Retinal pigment epithelial cell (primary cell): ENCODE data around the gene FAM120C.
A peak's percentile ranks its signal among the peaks of the same experiment; 100 is the strongest.

Source experiments
- DNase-seq: peaks from one replicate; pipeline ENCODE4 v3.0.0-alpha.2; 2010; ENCODE audit warnings: low read depth
- H3K4me3 ChIP-seq: 2 replicates; pipeline ENCODE4 v1.5.1; 2011; ENCODE audit warnings: mild to moderate bottlenecking, low read length, control low read depth, moderate library complexity
- CTCF ChIP-seq: conservative IDR thresholded peaks from 2 replicates; pipeline ENCODE4 v1.5.1; 2011; ENCODE audit warnings: low read depth, low read length, control low read depth, inconsistent platforms

FAM120C gene

GRCh38 chrX:54043541-54044125 lies 139.4 kb downstream of the FAM120C start:
- H3K4me3 ChIP-seq, result peak overlapping the region; percentile 75
- DNase-seq, result no peak
- TF ChIP-seq CTCF, result no peak

DNA sequence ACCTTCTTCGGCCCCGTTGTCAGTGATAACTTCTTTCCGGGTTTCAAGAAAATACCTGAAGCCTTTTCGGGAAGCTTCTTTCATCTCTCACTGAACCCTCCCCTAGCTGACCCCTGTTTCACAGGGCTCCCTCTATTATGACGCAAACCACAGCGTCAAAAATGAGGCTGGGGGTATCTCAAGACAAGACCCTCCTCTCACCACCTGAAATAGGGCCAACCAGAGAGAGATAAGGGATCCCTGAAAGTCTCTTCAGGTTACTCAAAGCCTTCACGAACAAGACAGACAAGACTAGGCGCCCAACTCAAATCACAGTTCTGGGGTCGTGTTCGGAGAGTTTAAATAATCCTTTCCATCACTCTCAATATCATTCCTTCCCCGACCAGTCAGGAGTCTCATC lies 140.0 kb downstream of the FAM120C start:
- no peak for DNase-seq
- TF ChIP-seq CTCF, result no peak

DNA sequence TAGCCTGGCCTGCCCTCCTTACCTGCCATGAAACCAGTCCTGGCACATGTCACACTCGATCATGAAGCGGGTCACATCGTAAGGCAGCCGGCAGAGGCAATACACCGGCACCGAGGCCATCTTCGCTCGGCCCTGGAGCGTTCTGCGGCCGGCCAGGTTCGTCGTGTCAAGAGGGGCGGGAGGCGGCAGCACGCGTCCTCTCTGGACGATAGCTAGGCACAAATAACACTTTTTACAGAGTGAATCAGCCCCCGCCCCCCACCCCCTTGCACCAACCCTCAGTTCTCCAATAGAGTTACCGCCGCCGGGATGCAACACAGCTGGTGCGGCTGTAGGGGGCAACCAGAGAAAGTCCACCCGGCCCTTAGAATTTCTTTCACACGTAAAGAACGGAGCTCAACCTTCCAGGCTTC lies 140.4 kb downstream of the FAM120C start:
- H3K4me3 ChIP-seq, result peak overlapping the region; percentile 75
- TF ChIP-seq CTCF, result peak; percentile 39
- DNase-seq, result peak; percentile 4

More for the DNA sequence above, 140.0 kb downstream of the FAM120C start:
- peak overlapping the region; percentile 75 for H3K4me3 ChIP-seq

DNA sequence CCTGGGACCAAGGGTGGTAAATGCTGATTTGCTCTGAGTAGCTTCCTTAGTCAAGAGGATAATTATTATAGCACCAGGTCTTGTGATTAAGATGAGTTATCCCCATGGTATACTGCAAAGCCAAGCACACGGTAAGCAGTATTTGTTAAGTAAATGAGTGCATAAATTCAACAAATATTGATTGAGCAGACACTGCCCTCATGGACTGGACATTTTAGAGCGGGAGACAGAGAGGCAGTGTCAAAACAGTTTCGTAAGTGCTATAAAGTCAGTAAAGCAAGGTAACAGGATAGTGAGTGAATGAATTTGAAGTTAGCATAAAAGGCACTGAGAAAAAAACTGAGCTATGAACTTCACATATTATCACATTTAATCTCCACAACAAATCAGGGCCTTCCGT lies 152.7 kb downstream of the FAM120C start:
- DNase-seq, result no peak
- no peak for TF ChIP-seq CTCF
- no peak overlapping the region for H3K4me3 ChIP-seq

GRCh38 chrX:54029529-54030143 lies 153.4 kb downstream of the FAM120C start:
- DNase-seq, result no peak
- no peak for TF ChIP-seq CTCF
- H3K4me3 ChIP-seq, result no peak overlapping the region

DNA sequence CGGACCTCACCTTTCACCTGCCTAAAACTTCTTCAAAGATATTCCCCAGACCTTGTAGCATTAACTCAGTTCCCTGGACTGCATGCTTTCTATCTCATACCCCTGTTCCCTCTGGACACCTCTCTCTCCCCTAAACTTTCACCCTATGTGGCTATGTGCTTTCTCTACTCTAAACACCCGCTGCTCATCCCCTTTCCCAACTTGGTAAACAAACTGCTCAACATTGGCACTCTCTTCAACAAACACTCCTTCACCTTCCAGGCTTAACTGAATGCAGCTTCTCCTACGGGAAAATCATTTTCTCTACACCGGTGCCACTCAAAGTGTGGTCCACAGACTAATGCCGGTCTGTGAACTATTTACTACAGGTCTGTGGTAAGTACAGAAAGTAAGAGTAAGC lies 158.7 kb downstream of the FAM120C start:
- TF ChIP-seq CTCF, result no peak
- no peak for DNase-seq
- no peak overlapping the region for H3K4me3 ChIP-seq
